Fibroblast of lung (primary cell): ENCODE results near the gene CDHR4. TPM values are rescaled to one million over a fixed set of nuclear protein-coding genes. Genes with fewer than 3 reads are reported as not detected.
A peak's percentile ranks its signal among the peaks of the same experiment; 100 is the strongest.

Experiments used
- DNase-seq, 2 donors: peaks; one replicate each; pipeline versions ENCODE4 v3.0.0 to v3.0.0-alpha.2; 2010; ENCODE audit warnings: low read depth in 2 of 2
- H2AFZ ChIP-seq: 2 replicates; pipeline ENCODE4 v1.5.1; 2012; ENCODE audit warnings: low read length, control low read depth, inconsistent platforms
- H3K27ac ChIP-seq: 2 replicates; pipeline ENCODE4 v1.5.1; 2011; ENCODE audit warnings: low read length, control low read depth; ENCODE audit not compliant: insufficient read depth
- H3K27me3 ChIP-seq: 2 replicates; pipeline ENCODE4 v1.5.1; 2011; ENCODE audit warnings: mild to moderate bottlenecking, low read length; ENCODE audit not compliant: control insufficient read depth, insufficient read depth
- H3K36me3 ChIP-seq: 2 replicates; pipeline ENCODE4 v1.5.1; 2011; ENCODE audit warnings: low read length; ENCODE audit not compliant: control insufficient read depth, insufficient read depth
- H3K4me1 ChIP-seq: 2 replicates; pipeline ENCODE4 v1.5.1; 2011; ENCODE audit warnings: low read length; ENCODE audit not compliant: control insufficient read depth, insufficient read depth; ENCODE audit errors: extremely low read depth
- H3K4me2 ChIP-seq: 2 replicates; pipeline ENCODE4 v1.5.1; 2011; ENCODE audit warnings: low read length, control low read depth; ENCODE audit not compliant: insufficient read depth; ENCODE audit errors: extremely low read depth
- H3K4me3 ChIP-seq, 4 experiments: fragments of 200-600 bp in 1 of 4; sonication (generic) in 1 of 4; replicated peaks in 1 of 4; 2 replicates each; pipeline ENCODE4 v1.5.1; 2011 to 2016; ENCODE audit warnings: low read length in 4 of 4, low read depth in 3 of 4, mild to moderate bottlenecking in 3 of 4, control low read depth in 2 of 4, inconsistent platforms in 1 of 4, mixed read lengths in 1 of 4; ENCODE audit not compliant: insufficient read depth in 1 of 4; ENCODE audit errors: control extremely low read depth in 1 of 4
- H3K79me2 ChIP-seq: 2 replicates; pipeline ENCODE4 v1.5.1; 2012; ENCODE audit warnings: mild to moderate bottlenecking, low read length, inconsistent platforms; ENCODE audit not compliant: control insufficient read depth, insufficient read depth
- H3K9ac ChIP-seq: 2 replicates; pipeline ENCODE4 v1.5.1; 2011; ENCODE audit warnings: mild to moderate bottlenecking, low read length, control low read depth; ENCODE audit not compliant: insufficient read depth
- H3K9me3 ChIP-seq: 2 replicates; pipeline ENCODE4 v1.5.1; 2012; ENCODE audit warnings: low read depth, low read length; ENCODE audit not compliant: control insufficient read depth, insufficient read depth
- H4K20me1 ChIP-seq: 2 replicates; pipeline ENCODE4 v1.5.1; 2011; ENCODE audit warnings: low read length; ENCODE audit not compliant: control insufficient read depth, insufficient read depth; ENCODE audit errors: extremely low read depth
- EZH2 ChIP-seq: IDR thresholded peaks from 2 replicates; pipeline ENCODE4 v1.5.1; 2012; ENCODE audit warnings: low read length, control low read depth, mild to moderate bottlenecking; ENCODE audit errors: missing control alignments
- polyA plus RNA-seq, 2 donors: library from polyadenylated mRNA; depleted of rRNA in 1 of 2; stranded (reverse) in 1 of 2; unstranded in 1 of 2; fragments of >200 nt; gene quantifications; 2 replicates each; pipeline ENCODE4 v1.2.1, GENCODE V29; 2011 to 2012; ENCODE audit warnings: missing spikeins in 1 of 2
- total RNA-seq: library from RNA; depleted of rRNA; stranded (reverse); fragments of >200 nt; gene quantifications from 2 replicates; pipeline ENCODE4 v1.2.1, GENCODE V29; 2014
- TF ChIP-seq, protein P1 (sequence below), 2 donors: IDR thresholded peaks in 1 of 2; conservative IDR thresholded peaks in 1 of 2; 1 replicate in 1 of 2; 2 replicates in 1 of 2; pipeline ENCODE4 v1.5.1; 2011 to 2012; ENCODE audit warnings: low read length in 2 of 2, control low read depth in 1 of 2, inconsistent platforms in 1 of 2, low read depth in 1 of 2, mild to moderate bottlenecking in 1 of 2

Gene CDHR4
- total and polyA plus RNA-seq, 2 donors (not counting 1 experiment from before 2014, with no cell fraction given) = not detected

DNA sequence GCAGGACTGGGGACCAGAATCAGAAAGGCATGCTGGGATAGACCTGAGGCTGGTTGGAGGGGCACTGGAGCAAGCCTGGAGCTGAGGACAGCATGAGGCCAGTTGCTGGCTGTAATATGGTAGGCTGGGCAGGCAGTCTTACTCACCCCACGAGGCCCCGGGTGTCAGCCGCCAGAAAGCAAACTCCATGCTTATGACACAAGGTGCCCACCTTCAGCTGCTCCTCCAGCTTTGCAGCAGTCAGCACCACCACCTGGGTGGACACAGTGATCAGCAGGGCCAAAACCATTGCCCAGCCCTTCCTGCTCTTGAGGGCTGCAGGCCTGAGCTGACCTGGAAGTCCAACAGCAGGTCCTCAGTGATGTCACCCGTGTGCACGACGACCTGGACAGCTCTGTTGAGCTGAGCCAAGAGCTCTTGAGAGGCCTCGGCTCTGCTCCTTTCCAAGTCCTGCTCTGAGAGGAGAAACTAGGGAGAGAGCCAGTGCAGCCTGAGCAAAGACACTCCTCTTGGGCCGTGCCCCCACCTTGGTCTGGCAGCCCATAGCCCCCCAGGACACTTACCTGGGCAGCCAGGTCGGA, 13.3 kb upstream of the CDHR4 start:
- Histone ChIP-seq H3K4me3 (peak overlapping the region; percentile 29 to 71 (median 62)), H3K9me3 (no peaks in the 10 kb centered on the region), H3K4me1 (peaks cover 8% of the 10 kb centered on the region), H3K9ac (peak overlapping the region; percentile 64), H3K79me2 (no peaks in the 10 kb centered on the region), H3K27ac (peak overlapping the region; percentile 60), H3K27me3 (no peaks in the 10 kb centered on the region), H3K36me3 (peaks cover 6% of the 10 kb centered on the region), H3K4me2 (peak overlapping the region; percentile 98), H4K20me1 (no peaks in the 10 kb centered on the region), H2AFZ (no peak overlapping the region)
- no peak for DNase-seq
- TF ChIP-seq, protein P1, sequence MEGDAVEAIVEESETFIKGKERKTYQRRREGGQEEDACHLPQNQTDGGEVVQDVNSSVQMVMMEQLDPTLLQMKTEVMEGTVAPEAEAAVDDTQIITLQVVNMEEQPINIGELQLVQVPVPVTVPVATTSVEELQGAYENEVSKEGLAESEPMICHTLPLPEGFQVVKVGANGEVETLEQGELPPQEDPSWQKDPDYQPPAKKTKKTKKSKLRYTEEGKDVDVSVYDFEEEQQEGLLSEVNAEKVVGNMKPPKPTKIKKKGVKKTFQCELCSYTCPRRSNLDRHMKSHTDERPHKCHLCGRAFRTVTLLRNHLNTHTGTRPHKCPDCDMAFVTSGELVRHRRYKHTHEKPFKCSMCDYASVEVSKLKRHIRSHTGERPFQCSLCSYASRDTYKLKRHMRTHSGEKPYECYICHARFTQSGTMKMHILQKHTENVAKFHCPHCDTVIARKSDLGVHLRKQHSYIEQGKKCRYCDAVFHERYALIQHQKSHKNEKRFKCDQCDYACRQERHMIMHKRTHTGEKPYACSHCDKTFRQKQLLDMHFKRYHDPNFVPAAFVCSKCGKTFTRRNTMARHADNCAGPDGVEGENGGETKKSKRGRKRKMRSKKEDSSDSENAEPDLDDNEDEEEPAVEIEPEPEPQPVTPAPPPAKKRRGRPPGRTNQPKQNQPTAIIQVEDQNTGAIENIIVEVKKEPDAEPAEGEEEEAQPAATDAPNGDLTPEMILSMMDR (conservative IDR thresholded peaks at IDR 0.05 in 1 of 2, IDR thresholded peaks at IDR 0.05 in 1 of 2; ENCODE audit: low read depth in 1 of 2, low read length in 2 of 2) = no peak
- no peak for TF ChIP-seq EZH2

DNA sequence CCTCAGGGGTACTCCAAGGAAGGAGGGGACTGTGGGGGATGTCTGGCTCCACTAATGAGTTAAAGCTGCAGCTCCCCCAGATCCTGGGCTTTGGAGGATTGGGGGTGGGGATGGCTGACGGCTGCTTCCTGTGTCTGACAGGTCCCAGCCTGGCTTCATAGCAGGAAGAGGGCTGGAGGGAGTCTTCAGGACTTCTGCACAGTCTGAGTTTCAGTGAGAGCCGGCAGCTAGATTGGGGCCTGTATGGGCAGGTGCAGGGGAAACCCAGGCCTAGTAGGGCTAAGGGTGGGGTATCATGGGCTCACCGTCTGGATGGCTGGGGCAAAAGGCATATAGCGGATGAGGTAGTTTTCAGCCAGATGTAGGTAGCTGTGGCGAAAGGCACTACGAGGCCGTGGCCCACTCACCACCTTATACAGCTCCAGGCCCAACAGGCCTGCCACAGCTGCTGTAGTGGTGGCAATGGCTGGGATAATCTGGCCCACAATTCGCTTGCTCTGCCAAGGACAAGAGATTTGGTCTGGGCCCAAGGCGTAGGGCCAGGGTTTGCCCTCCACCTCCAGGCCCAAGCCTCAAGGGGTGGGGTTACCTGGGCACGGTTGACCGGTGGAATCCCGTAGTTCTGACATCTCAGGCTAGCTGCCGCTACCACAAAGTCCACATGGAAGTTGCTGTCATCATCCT, 7.9 kb upstream of the CDHR4 start:
- Histone ChIP-seq H3K4me3 (no peak overlapping the region), H2AFZ (no peak overlapping the region), H3K27me3 (no peaks in the 10 kb centered on the region), H3K9me3 (no peaks in the 10 kb centered on the region), H3K4me1 (peaks cover 26% of the 10 kb centered on the region), H3K79me2 (no peaks in the 10 kb centered on the region), H3K9ac (no peak overlapping the region), H3K36me3 (peaks cover 6% of the 10 kb centered on the region), H3K4me2 (no peak overlapping the region), H3K27ac (no peak overlapping the region), H4K20me1 (no peaks in the 10 kb centered on the region)
- TF ChIP-seq, protein P1 (conservative IDR thresholded peaks at IDR 0.05 in 1 of 2, IDR thresholded peaks at IDR 0.05 in 1 of 2; ENCODE audit: low read depth in 1 of 2, low read length in 2 of 2) = no peak
- TF ChIP-seq EZH2 = no peak
- DNase-seq = peak in 1 of 2 donors; percentile 20

DNA sequence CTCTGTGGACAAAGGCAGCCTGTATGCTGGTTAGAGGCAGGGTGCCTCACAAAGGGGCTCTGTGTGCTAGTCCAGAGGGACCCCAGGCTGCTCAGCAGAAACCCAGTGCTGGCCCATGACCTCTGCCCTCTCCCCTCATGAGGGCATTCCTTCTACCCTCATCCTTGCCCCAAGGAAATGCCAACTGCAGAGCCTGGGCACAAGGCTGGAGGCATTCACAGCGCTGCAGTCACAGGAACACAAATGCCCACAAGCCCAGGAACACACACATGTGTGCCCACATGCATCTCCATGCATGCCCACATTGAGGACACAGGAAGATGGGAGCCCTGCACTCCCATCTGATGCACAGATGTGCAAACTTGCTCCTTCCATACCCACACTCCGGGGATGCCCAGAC, 7.2 kb upstream of the CDHR4 start:
- no peak overlapping the region for H2AFZ ChIP-seq
- peaks cover 26% of the 10 kb centered on the region for H3K4me1 ChIP-seq
- TF ChIP-seq EZH2 = no peak
- TF ChIP-seq, protein P1 (conservative IDR thresholded peaks at IDR 0.05 in 1 of 2, IDR thresholded peaks at IDR 0.05 in 1 of 2; ENCODE audit: low read depth in 1 of 2, low read length in 2 of 2) = no peak
- no peak for DNase-seq
- H4K20me1 ChIP-seq = no peaks in the 10 kb centered on the region
- peaks cover 6% of the 10 kb centered on the region for H3K36me3 ChIP-seq
- H3K9me3 ChIP-seq = no peaks in the 10 kb centered on the region
- no peaks in the 10 kb centered on the region for H3K79me2 ChIP-seq
- H3K4me3 ChIP-seq = no peak overlapping the region
- H3K27ac ChIP-seq = no peak overlapping the region
- no peak overlapping the region for H3K9ac ChIP-seq
- H3K27me3 ChIP-seq = no peaks in the 10 kb centered on the region
- no peak overlapping the region for H3K4me2 ChIP-seq
